HepG2 (cell line): ENCODE results near the gene H1-8.

Source experiments
- ATF2 ChIP-seq: sonication (generic); formaldehyde crosslinking; IDR thresholded peaks from 2 replicates; pipeline ENCODE4 v1.4.0; 2020; ENCODE audit warnings: missing genetic modification reagents
- CTCF ChIP-seq: sonication (generic); formaldehyde crosslinking; IDR thresholded peaks from 2 replicates; pipeline ENCODE4 v1.5.0; 2020; ENCODE audit warnings: mild to moderate bottlenecking, missing genetic modification reagents, moderate library complexity
- HDAC6 ChIP-seq: fragments of 200-600 bp; sonication (generic); IDR thresholded peaks from 2 replicates; pipeline ENCODE4 v1.7.0; 2017; ENCODE audit warnings: mild to moderate bottlenecking, antibody characterized with exemption, low read length, low read depth
- ZNF773 ChIP-seq: sonication (generic); formaldehyde crosslinking; IDR thresholded peaks from 2 replicates; pipeline ENCODE4 v1.4.0; 2020; ENCODE audit warnings: missing genetic modification reagents, borderline replicate concordance

GRCh38 chr3:129526121-129526900 is 16.7 kb upstream of the H1-8 start:
- no peak for TF ChIP-seq CTCF (CRISPR knock-in tag)
- TF ChIP-seq HDAC6, result no peak
- no peak for TF ChIP-seq ZNF773 (CRISPR knock-in tag)
- TF ChIP-seq ATF2 (CRISPR knock-in tag), result no peak
